K562 (cell line): ENCODE results near the gene ARPC2. TPM values are rescaled to one million over a fixed set of nuclear protein-coding genes. Genes with fewer than 3 reads are reported as not detected.

Experiments used
- CHD4 ChIP-seq: fragments of 200-600 bp; sonication (generic); IDR thresholded peaks from 3 replicates; pipeline ENCODE4 v1.6.1; 2012; ENCODE audit warnings: low read depth, mild to moderate bottlenecking, mixed read lengths, low read length, inconsistent platforms; ENCODE audit not compliant: insufficient read depth, insufficient replicate concordance, poor library complexity, severe bottlenecking
- EP400 ChIP-seq: fragments of 450-650 bp; IDR thresholded peaks from 2 replicates; pipeline ENCODE4 v1.6.1; 2017; ENCODE audit warnings: antibody characterized with exemption, mild to moderate bottlenecking, moderate library complexity
- EZH2 ChIP-seq: IDR thresholded peaks from 2 replicates; pipeline ENCODE4 v1.6.1; 2012; ENCODE audit warnings: low read depth, mild to moderate bottlenecking, inconsistent platforms, low read length, borderline replicate concordance
- MTA3 ChIP-seq: fragments of 450-650 bp; formaldehyde crosslinking; IDR thresholded peaks from 2 replicates; pipeline ENCODE4 v1.6.1; 2017; ENCODE audit warnings: mild to moderate bottlenecking, borderline replicate concordance
- MXI1 ChIP-seq: IDR thresholded peaks from 2 replicates; pipeline ENCODE4 v1.6.1; 2011; ENCODE audit warnings: low read depth, mild to moderate bottlenecking, improper control_type of control experiment, low read length
- MYNN ChIP-seq, 2 experiments: sonication (generic); formaldehyde crosslinking in 1 of 2; IDR thresholded peaks; 2 replicates each; pipeline versions ENCODE4 v1.5.0 to v1.6.1; 2016 to 2020; ENCODE audit warnings: antibody characterized with exemption in 1 of 2, missing genetic modification reagents in 1 of 2
- NR2C1 ChIP-seq, 2 experiments: fragments of 450-650 bp; IDR thresholded peaks; 2 replicates each; pipeline ENCODE4 v1.6.1; 2017; ENCODE audit warnings: mild to moderate bottlenecking in 2 of 2, antibody characterized with exemption in 1 of 2, inconsistent platforms in 1 of 2, missing compliant biosample characterization in 1 of 2, missing genetic modification characterization in 1 of 2
- RCOR1 ChIP-seq, 2 experiments: IDR thresholded peaks; 2 replicates each; pipeline ENCODE4 v1.6.1; 2012; ENCODE audit warnings: low read depth in 2 of 2, low read length in 2 of 2, borderline replicate concordance in 1 of 2, improper control_type of control experiment in 1 of 2
- ZBTB11 ChIP-seq, 3 experiments: fragments of 200-800 bp in 1 of 3; fragments of 250-450 bp in 1 of 3; fragments of 450-650 bp in 1 of 3; sonication (Bioruptor Pico) in 1 of 3; sonication (Bioruptor generic) in 1 of 3; formaldehyde crosslinking in 1 of 3; IDR thresholded peaks; 2 replicates each; pipeline versions ENCODE4 v1.6.1 to v1.8.0; 2016 to 2022; ENCODE audit warnings: mild to moderate bottlenecking in 2 of 3, missing genetic modification characterization in 2 of 3, missing compliant biosample characterization in 1 of 3, moderate library complexity in 1 of 3
- polyA plus RNA-seq, 8 experiments: library from polyadenylated mRNA; depleted of rRNA in 4 of 8; stranded (reverse) in 5 of 8; unstranded in 3 of 8; fragments of >200 nt; fragmentation: Nextera tagmentation in 2 of 8; fragmentation: Illumina TruSeq in 1 of 8; extraction: Ambion mirVana in 2 of 8; extraction: Trizol in 1 of 8; gene quantifications; 2 replicates each; pipeline versions ENCODE4 v1.2.1 to v1.2.3, GENCODE V29; 2011 to 2014; ENCODE audit warnings: inconsistent platforms in 1 of 8, missing spikeins in 1 of 8
- total RNA-seq, 7 experiments: library from RNA; depleted of rRNA in 6 of 7; stranded (reverse); fragments of >200 nt in 6 of 7; fragmentation: Illumina TruSeq in 2 of 7; extraction: Trizol in 2 of 7; gene quantifications; 2 replicates each; pipeline versions ENCODE4 v1.2.1 to v1.2.3, GENCODE V29; 2011 to 2021; ENCODE audit warnings: low replicate concordance in 1 of 7

ARPC2 gene
- total and polyA plus RNA-seq, 9 of the 15 experiments (the other 6 are each of a cell fraction or from before 2014, with no cell fraction given): 81.9 to 187 (median 103) TPM

- TF ChIP-seq ZBTB11 (CRISPR knock-in tag; IDR thresholded peaks at IDR 0.05) (no peak), RCOR1 (IDR thresholded peaks at IDR 0.05; ENCODE audit: borderline replicate concordance in 1 of 2, low read depth in 2 of 2, low read length in 2 of 2) (no peak), EP400 (no peak), NR2C1 (IDR thresholded peaks at IDR 0.05) (no peak), NR2C1 (tag; IDR thresholded peaks at IDR 0.05) (no peak), CHD4 (no peak), MYNN (IDR thresholded peaks at IDR 0.05) (no peak), MYNN (CRISPR knock-in tag; IDR thresholded peaks at IDR 0.05) (no peak), MXI1 (no peak), EZH2 (no peak), MTA3 (no peak)
These were observed 14.7 kb upstream of the ARPC2 start (continued) for GRCh38 chr2:218202266-218202665.
